GM12873 (cell line): ENCODE results near the gene POLR3GL.

Experiments used
- CTCF ChIP-seq: IDR thresholded peaks from 2 replicates; pipeline ENCODE4 v1.5.1; 2012; ENCODE audit warnings: low read depth, mild to moderate bottlenecking, moderate library complexity, low read length, control low read depth; ENCODE audit not compliant: insufficient read depth; ENCODE audit errors: missing control alignments

The POLR3GL gene

GRCh38 chr1:145983960-145984830 lies 19.7 kb downstream of the POLR3GL start:
- no peak for TF ChIP-seq CTCF

GRCh38 chr1:145985129-145985501 lies 20.6 kb downstream of the POLR3GL start:
- no peak for TF ChIP-seq CTCF

GRCh38 chr1:145985502-145986439 lies 21.3 kb downstream of the POLR3GL start:
- TF ChIP-seq CTCF, result no peak

GRCh38 chr1:145986551-145986950 lies 22.1 kb downstream of the POLR3GL start:
- TF ChIP-seq CTCF, result no peak

- TF ChIP-seq CTCF, result no peak
These were observed 23.4 kb downstream of the POLR3GL start for GRCh38 chr1:145987926-145988325.

GRCh38 chr1:145988773-145989172 lies 24.3 kb downstream of the POLR3GL start:
- TF ChIP-seq CTCF, result no peak

GRCh38 chr1:145990249-145990855 lies 25.9 kb downstream of the POLR3GL start:
- no peak for TF ChIP-seq CTCF
